Sigmoid colon (tissue), 4 donors: Measurements from ENCODE around the gene YPEL1.

Experiments
- EP300 ChIP-seq, 4 donors: sonication (generic); formaldehyde crosslinking; IDR thresholded peaks; one replicate each; pipeline ENCODE4 v1.6.1; 2017; ENCODE audit warnings: antibody characterized with exemption in 4 of 4
- POLR2A ChIP-seq, 2 donors: fragments of 450-650 bp; IDR thresholded peaks; one replicate each; pipeline ENCODE4 v1.6.1; 2016; ENCODE audit warnings: antibody characterized with exemption in 2 of 2, mild to moderate bottlenecking in 2 of 2, moderate library complexity in 2 of 2
- POLR2AphosphoS5 ChIP-seq, 4 donors: sonication (generic); formaldehyde crosslinking; IDR thresholded peaks; one replicate each; pipeline ENCODE4 v1.6.1; 2017; ENCODE audit warnings: antibody characterized with exemption in 4 of 4
- TF ChIP-seq, protein P1 (sequence below), 4 experiments: fragments of 450-650 bp in 3 of 4; fragments of 200-600 bp in 1 of 4; IDR thresholded peaks; one replicate each; pipeline ENCODE4 v1.5.1; 2016 to 2019; ENCODE audit warnings: antibody characterized with exemption in 4 of 4, mild to moderate bottlenecking in 3 of 4, moderate library complexity in 2 of 4

DNA sequence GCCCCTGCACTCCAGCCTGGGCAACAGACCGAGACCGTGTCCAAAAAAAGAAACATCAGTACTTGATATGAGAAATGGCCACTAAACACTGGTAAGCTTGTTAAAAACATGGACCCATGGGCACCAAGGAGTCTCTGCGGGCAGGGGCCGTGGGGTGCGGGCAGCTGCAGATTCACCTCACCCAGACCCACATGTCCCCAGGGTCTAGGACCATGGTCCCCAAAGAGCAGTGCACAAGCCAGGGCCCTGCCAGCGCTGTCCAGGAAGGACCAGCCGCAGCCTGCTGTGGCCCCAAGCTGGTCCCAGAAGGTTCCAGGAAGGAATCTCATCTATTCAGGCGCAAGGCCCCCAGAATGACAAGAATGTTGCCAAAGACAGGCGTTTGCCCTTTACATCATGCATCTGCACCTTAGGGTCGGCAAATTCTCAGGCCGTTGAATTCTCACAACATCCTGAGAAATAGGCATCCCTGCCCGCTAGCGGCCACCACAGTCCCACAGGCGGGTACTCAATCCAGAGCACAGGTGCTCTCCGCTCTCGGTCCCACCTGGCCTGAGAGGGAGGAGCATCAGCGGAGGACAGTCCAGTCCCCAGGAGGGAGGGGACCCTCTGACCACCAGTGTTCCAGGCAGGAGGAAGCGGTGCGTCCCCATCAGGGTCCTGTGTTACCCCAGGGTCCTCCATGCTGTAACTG is 9.5 kb downstream of the YPEL1 start:
- TF ChIP-seq POLR2AphosphoS5 (IDR thresholded peaks at IDR 0.05) (no peak), POLR2A (IDR thresholded peaks at IDR 0.05) (no peak), EP300 (IDR thresholded peaks at IDR 0.05) (no peak)
- TF ChIP-seq, protein P1, sequence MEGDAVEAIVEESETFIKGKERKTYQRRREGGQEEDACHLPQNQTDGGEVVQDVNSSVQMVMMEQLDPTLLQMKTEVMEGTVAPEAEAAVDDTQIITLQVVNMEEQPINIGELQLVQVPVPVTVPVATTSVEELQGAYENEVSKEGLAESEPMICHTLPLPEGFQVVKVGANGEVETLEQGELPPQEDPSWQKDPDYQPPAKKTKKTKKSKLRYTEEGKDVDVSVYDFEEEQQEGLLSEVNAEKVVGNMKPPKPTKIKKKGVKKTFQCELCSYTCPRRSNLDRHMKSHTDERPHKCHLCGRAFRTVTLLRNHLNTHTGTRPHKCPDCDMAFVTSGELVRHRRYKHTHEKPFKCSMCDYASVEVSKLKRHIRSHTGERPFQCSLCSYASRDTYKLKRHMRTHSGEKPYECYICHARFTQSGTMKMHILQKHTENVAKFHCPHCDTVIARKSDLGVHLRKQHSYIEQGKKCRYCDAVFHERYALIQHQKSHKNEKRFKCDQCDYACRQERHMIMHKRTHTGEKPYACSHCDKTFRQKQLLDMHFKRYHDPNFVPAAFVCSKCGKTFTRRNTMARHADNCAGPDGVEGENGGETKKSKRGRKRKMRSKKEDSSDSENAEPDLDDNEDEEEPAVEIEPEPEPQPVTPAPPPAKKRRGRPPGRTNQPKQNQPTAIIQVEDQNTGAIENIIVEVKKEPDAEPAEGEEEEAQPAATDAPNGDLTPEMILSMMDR (IDR thresholded peaks at IDR 0.05): no peak
